K562 (cell line): ENCODE data around the gene GNB2. TPM values are rescaled to one million over a fixed set of nuclear protein-coding genes. Genes with fewer than 3 reads are reported as not detected.
A peak's percentile ranks its signal among the peaks of the same experiment; 100 is the strongest.

Source experiments
- ATF1 ChIP-seq, 2 experiments: fragments of 450-650 bp in 1 of 2; IDR thresholded peaks; 2 replicates each; pipeline ENCODE4 v1.6.1; 2016; ENCODE audit warnings: missing compliant biosample characterization in 1 of 2, missing genetic modification characterization in 1 of 2
- ATF3 ChIP-seq, 2 experiments: fragments of 450-650 bp in 1 of 2; sonication (generic) in 1 of 2; formaldehyde crosslinking in 1 of 2; IDR thresholded peaks in 1 of 2; conservative IDR thresholded peaks in 1 of 2; 2 replicates each; pipeline versions ENCODE4 v1.6.1 to v1.8.1; 2016 to 2023; ENCODE audit warnings: mild to moderate bottlenecking in 2 of 2, moderate library complexity in 2 of 2, inconsistent platforms in 1 of 2, missing genetic modification reagents in 1 of 2
- ETS2 ChIP-seq: IDR thresholded peaks from 2 replicates; pipeline ENCODE4 v1.6.1; 2016; ENCODE audit warnings: borderline replicate concordance, missing genetic modification characterization, mild to moderate bottlenecking, moderate library complexity, missing compliant biosample characterization; ENCODE audit not compliant: poor library complexity, severe bottlenecking
- ETV5 ChIP-seq: sonication (generic); formaldehyde crosslinking; IDR thresholded peaks from 2 replicates; pipeline ENCODE4 v1.4.0; 2020; ENCODE audit warnings: low read depth, mild to moderate bottlenecking, missing genetic modification reagents
- FOXA3 ChIP-seq, 2 experiments: fragments of 450-650 bp in 1 of 2; sonication (generic) in 1 of 2; formaldehyde crosslinking; IDR thresholded peaks in 1 of 2; conservative IDR thresholded peaks in 1 of 2; 2 replicates each; pipeline versions ENCODE4 v1.4.0 to v1.8.0; 2020 to 2022; ENCODE audit warnings: mild to moderate bottlenecking in 2 of 2, missing genetic modification reagents in 1 of 2
- GABPA ChIP-seq: fragments of 200-800 bp; sonication (Bioruptor generic); conservative IDR thresholded peaks from 2 replicates; pipeline ENCODE4 v1.6.1; 2016; ENCODE audit warnings: low read depth, missing genetic modification characterization, missing compliant biosample characterization
- HSF4 ChIP-seq: fragments of 250-450 bp; sonication (Bioruptor Pico); IDR thresholded peaks from 2 replicates; pipeline ENCODE4 v2.1.2; 2022; ENCODE audit warnings: mild to moderate bottlenecking, moderate library complexity, borderline replicate concordance
- NFIC ChIP-seq: fragments of 450-650 bp; IDR thresholded peaks from 2 replicates; pipeline ENCODE4 v1.6.1; 2017; ENCODE audit warnings: mild to moderate bottlenecking, inconsistent platforms
- RBFOX2 ChIP-seq: fragments of 200-400 bp; formaldehyde crosslinking; IDR thresholded peaks from 2 replicates; pipeline ENCODE4 v1.6.1; 2017; ENCODE audit warnings: low read depth, mild to moderate bottlenecking, low read length, moderate library complexity
- SETDB1 ChIP-seq: IDR thresholded peaks from one replicate; pipeline ENCODE4 v1.6.1; 2012; ENCODE audit warnings: low read length, control low read depth, inconsistent platforms
- SMARCB1 ChIP-seq: IDR thresholded peaks from 2 replicates; pipeline ENCODE4 v1.6.1; 2011; ENCODE audit warnings: improper control_type of control experiment, low read depth; ENCODE audit not compliant: insufficient read length
- SP2 ChIP-seq: IDR thresholded peaks from 2 replicates; pipeline ENCODE4 v1.6.1; 2011; ENCODE audit warnings: mild to moderate bottlenecking, low read depth, low read length, moderate library complexity; ENCODE audit not compliant: poor library complexity, severe bottlenecking; ENCODE audit errors: extremely low read depth
- ZBTB7A ChIP-seq: IDR thresholded peaks from 2 replicates; pipeline ENCODE4 v1.6.1; 2011; ENCODE audit warnings: low read depth, mild to moderate bottlenecking, low read length, moderate library complexity, borderline replicate concordance; ENCODE audit not compliant: control insufficient read depth
- ZNF274 ChIP-seq: IDR thresholded peaks from 2 replicates; pipeline ENCODE4 v1.6.1; 2011; ENCODE audit warnings: low read depth, mild to moderate bottlenecking, low read length, moderate library complexity, borderline replicate concordance
- ZNF384 ChIP-seq: IDR thresholded peaks from 2 replicates; pipeline ENCODE4 v1.6.1; 2012; ENCODE audit warnings: low read depth, low read length, improper control_type of control experiment
- ZNF511 ChIP-seq: sonication (generic); formaldehyde crosslinking; IDR thresholded peaks from 2 replicates; pipeline ENCODE4 v1.8.0; 2022; ENCODE audit warnings: mild to moderate bottlenecking, missing genetic modification reagents
- ZNF764 ChIP-seq: fragments of 250-450 bp; sonication (Bioruptor Pico); IDR thresholded peaks from 2 replicates; pipeline ENCODE4 v1.4.0; 2020; ENCODE audit warnings: low read depth, mild to moderate bottlenecking, moderate library complexity
- polyA plus RNA-seq, 8 experiments: library from polyadenylated mRNA; depleted of rRNA in 4 of 8; stranded (reverse) in 5 of 8; unstranded in 3 of 8; fragments of >200 nt; fragmentation: Nextera tagmentation in 2 of 8; fragmentation: Illumina TruSeq in 1 of 8; extraction: Ambion mirVana in 2 of 8; extraction: Trizol in 1 of 8; gene quantifications; 2 replicates each; pipeline versions ENCODE4 v1.2.1 to v1.2.3, GENCODE V29; 2011 to 2014; ENCODE audit warnings: inconsistent platforms in 1 of 8, missing spikeins in 1 of 8
- total RNA-seq, 7 experiments: library from RNA; depleted of rRNA in 6 of 7; stranded (reverse); fragments of >200 nt in 6 of 7; fragmentation: Illumina TruSeq in 2 of 7; extraction: Trizol in 2 of 7; gene quantifications; 2 replicates each; pipeline versions ENCODE4 v1.2.1 to v1.2.3, GENCODE V29; 2011 to 2021; ENCODE audit warnings: low replicate concordance in 1 of 7
- TF ChIP-seq, protein P1 (sequence below): fragments of 200-400 bp; formaldehyde crosslinking; IDR thresholded peaks from 2 replicates; pipeline ENCODE4 v1.6.1; 2017; ENCODE audit warnings: mild to moderate bottlenecking, low read depth, low read length, moderate library complexity
- TF ChIP-seq, protein P2 (sequence below), 2 experiments: fragments of 450-650 bp; IDR thresholded peaks; 2 replicates each; pipeline ENCODE4 v1.6.1; 2016

GNB2 gene
- total and polyA plus RNA-seq, 9 of the 15 experiments (the other 6 are each of a cell fraction or from before 2014, with no cell fraction given), result 0.65 to 320 (median 104) TPM

- TF ChIP-seq, protein P1, sequence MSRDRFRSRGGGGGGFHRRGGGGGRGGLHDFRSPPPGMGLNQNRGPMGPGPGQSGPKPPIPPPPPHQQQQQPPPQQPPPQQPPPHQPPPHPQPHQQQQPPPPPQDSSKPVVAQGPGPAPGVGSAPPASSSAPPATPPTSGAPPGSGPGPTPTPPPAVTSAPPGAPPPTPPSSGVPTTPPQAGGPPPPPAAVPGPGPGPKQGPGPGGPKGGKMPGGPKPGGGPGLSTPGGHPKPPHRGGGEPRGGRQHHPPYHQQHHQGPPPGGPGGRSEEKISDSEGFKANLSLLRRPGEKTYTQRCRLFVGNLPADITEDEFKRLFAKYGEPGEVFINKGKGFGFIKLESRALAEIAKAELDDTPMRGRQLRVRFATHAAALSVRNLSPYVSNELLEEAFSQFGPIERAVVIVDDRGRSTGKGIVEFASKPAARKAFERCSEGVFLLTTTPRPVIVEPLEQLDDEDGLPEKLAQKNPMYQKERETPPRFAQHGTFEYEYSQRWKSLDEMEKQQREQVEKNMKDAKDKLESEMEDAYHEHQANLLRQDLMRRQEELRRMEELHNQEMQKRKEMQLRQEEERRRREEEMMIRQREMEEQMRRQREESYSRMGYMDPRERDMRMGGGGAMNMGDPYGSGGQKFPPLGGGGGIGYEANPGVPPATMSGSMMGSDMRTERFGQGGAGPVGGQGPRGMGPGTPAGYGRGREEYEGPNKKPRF, result no peak
- TF ChIP-seq FOXA3 (CRISPR knock-in tag; conservative IDR thresholded peaks at IDR 0.05 in 1 of 2, IDR thresholded peaks at IDR 0.05 in 1 of 2) (no peak), ZNF384 (no peak), ZNF764 (no peak), HSF4 (CRISPR knock-in tag) (peak; percentile 33; the same call in 1 of the 2 replicates), ETV5 (peak; percentile 65; the same call in 1 of the 2 replicates), SP2 (no peak), ATF1 (CRISPR knock-in tag; IDR thresholded peaks at IDR 0.05) (no peak), ATF1 (tag; IDR thresholded peaks at IDR 0.05) (0 out of 2 replicates have a peak, but pooled peaks have one; percentile 6), ZBTB7A (peak; percentile 55), SETDB1 (no peak), SMARCB1 (no peak), RBFOX2 (peak; percentile 79), ATF3 (IDR thresholded peaks at IDR 0.05) (no peak), ATF3 (CRISPR knock-in tag; conservative IDR thresholded peaks at IDR 0.05) (no peak), NFIC (no peak), GABPA (tag) (peak; percentile 67), ETS2 (no peak), ZNF274 (no peak), ZNF511 (CRISPR knock-in tag) (0 out of 2 replicates have a peak, but pooled peaks have one; percentile 12)
- TF ChIP-seq, protein P2, sequence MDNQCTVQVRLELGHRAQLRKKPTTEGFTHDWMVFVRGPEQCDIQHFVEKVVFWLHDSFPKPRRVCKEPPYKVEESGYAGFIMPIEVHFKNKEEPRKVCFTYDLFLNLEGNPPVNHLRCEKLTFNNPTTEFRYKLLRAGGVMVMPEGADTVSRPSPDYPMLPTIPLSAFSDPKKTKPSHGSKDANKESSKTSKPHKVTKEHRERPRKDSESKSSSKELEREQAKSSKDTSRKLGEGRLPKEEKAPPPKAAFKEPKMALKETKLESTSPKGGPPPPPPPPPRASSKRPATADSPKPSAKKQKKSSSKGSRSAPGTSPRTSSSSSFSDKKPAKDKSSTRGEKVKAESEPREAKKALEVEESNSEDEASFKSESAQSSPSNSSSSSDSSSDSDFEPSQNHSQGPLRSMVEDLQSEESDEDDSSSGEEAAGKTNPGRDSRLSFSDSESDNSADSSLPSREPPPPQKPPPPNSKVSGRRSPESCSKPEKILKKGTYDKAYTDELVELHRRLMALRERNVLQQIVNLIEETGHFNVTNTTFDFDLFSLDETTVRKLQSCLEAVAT (IDR thresholded peaks at IDR 0.05), result no peak
Observed at GRCh38 chr7:100640517-100641440, 32.8 kb upstream of the GNB2 start (continued).
